ENCODE measurements around the gene ETNK1.
A peak's percentile ranks its signal among the peaks of the same experiment; 100 is the strongest.

The ETNK1 gene

GRCh38 chr12:22635812-22636211, 10.8 kb downstream of the ETNK1 start:
- no peak for FAIRE-seq

- no peak for FAIRE-seq
Measured at GRCh38 chr12:22640851-22641250, 15.9 kb downstream of the ETNK1 start.

- peak; percentile 77 for FAIRE-seq
Measured at GRCh38 chr12:22641353-22642053, 16.5 kb downstream of the ETNK1 start.

- FAIRE-seq: no peak
Measured at GRCh38 chr12:22648668-22649067, 23.7 kb downstream of the ETNK1 start.

GRCh38 chr12:22653075-22653474, 28.1 kb downstream of the ETNK1 start:
- no peak for FAIRE-seq

- FAIRE-seq: no peak
Measured at GRCh38 chr12:22653791-22654190, 28.8 kb downstream of the ETNK1 start.

- no peak for FAIRE-seq
Measured at GRCh38 chr12:22656376-22656775, 31.4 kb downstream of the ETNK1 start.

- peak; percentile 30 for FAIRE-seq
Measured at GRCh38 chr12:22656831-22657230, 31.9 kb downstream of the ETNK1 start.

GRCh38 chr12:22657538-22657937, 32.6 kb downstream of the ETNK1 start:
- FAIRE-seq: no peak

- no peak for FAIRE-seq
Measured at GRCh38 chr12:22658214-22658613, 33.2 kb downstream of the ETNK1 start.

GRCh38 chr12:22662356-22662755, 37.4 kb downstream of the ETNK1 start:
- FAIRE-seq: no peak

- peak; percentile 27 for FAIRE-seq
Measured at GRCh38 chr12:22665476-22665875, 40.5 kb downstream of the ETNK1 start.

- no peak for FAIRE-seq
Measured at GRCh38 chr12:22667122-22667521, 42.2 kb downstream of the ETNK1 start.

- FAIRE-seq: no peak
Measured at GRCh38 chr12:22668441-22668840, 43.5 kb downstream of the ETNK1 start.

GRCh38 chr12:22670762-22671161, 45.8 kb downstream of the ETNK1 start:
- no peak for FAIRE-seq

- no peak for FAIRE-seq
Measured at GRCh38 chr12:22672951-22673350, 48.0 kb downstream of the ETNK1 start.

GRCh38 chr12:22677781-22678574, 53.0 kb downstream of the ETNK1 start:
- no peak for FAIRE-seq

GRCh38 chr12:22682663-22683062, 57.7 kb downstream of the ETNK1 start:
- no peak for FAIRE-seq

GRCh38 chr12:22683131-22683530, 58.2 kb downstream of the ETNK1 start:
- no peak for FAIRE-seq

- FAIRE-seq: peak; percentile 33
Measured at GRCh38 chr12:22684140-22685118, 59.5 kb downstream of the ETNK1 start.

- FAIRE-seq: no peak
Measured at GRCh38 chr12:22686193-22686592, 61.2 kb downstream of the ETNK1 start.

GRCh38 chr12:22687361-22688076, 62.5 kb downstream of the ETNK1 start:
- peak; percentile 93 for FAIRE-seq

Measured in islet of Langerhans (tissue), 1 donor.